Karpas-422 (cell line): ENCODE measurements around the gene SHISA5. TPM values are rescaled to one million over a fixed set of nuclear protein-coding genes. Genes with fewer than 3 reads are reported as not detected.

ENCODE experiments used
- DNase-seq: peaks from one replicate; pipeline ENCODE4 v3.0.0-alpha.2; 2015
- H2AFZ ChIP-seq: fragments of 200-600 bp; sonication (generic); 2 replicates; pipeline ENCODE4 v1.6.1; 2014; ENCODE audit warnings: antibody characterized with exemption, low read length, mixed read lengths
- H3K27ac ChIP-seq: fragments of 200-600 bp; sonication (generic); 2 replicates; pipeline ENCODE4 v1.5.1; 2014; ENCODE audit warnings: mild to moderate bottlenecking, low read length, moderate library complexity
- H3K27me3 ChIP-seq: fragments of 200-600 bp; sonication (generic); 2 replicates; pipeline ENCODE4 v1.6.1; 2014; ENCODE audit warnings: low read length, mixed read lengths
- H3K36me3 ChIP-seq: fragments of 200-600 bp; sonication (generic); 2 replicates; pipeline ENCODE4 v1.6.1; 2014; ENCODE audit warnings: low read length, mixed read lengths; ENCODE audit not compliant: insufficient read depth
- H3K4me1 ChIP-seq: fragments of 200-600 bp; sonication (generic); 2 replicates; pipeline ENCODE4 v1.6.1; 2014; ENCODE audit warnings: mild to moderate bottlenecking, low read length, mixed read lengths
- H3K4me2 ChIP-seq: fragments of 200-600 bp; sonication (generic); 2 replicates; pipeline ENCODE4 v1.6.1; 2014; ENCODE audit warnings: low read length, low read depth, mild to moderate bottlenecking; ENCODE audit not compliant: poor library complexity, severe bottlenecking
- H3K4me3 ChIP-seq: fragments of 200-600 bp; sonication (generic); 2 replicates; pipeline ENCODE4 v1.5.1; 2014; ENCODE audit warnings: mild to moderate bottlenecking, antibody characterized with exemption, low read length, mixed read lengths
- H3K79me2 ChIP-seq: fragments of 200-600 bp; sonication (generic); 2 replicates; pipeline ENCODE4 v1.6.1; 2014; ENCODE audit warnings: mild to moderate bottlenecking, low read length, mixed read lengths
- H3K9ac ChIP-seq: fragments of 200-600 bp; sonication (generic); 2 replicates; pipeline ENCODE4 v1.6.0; 2014; ENCODE audit warnings: low read length
- H3K9me2 ChIP-seq: fragments of 200-600 bp; sonication (generic), shearing (Covaris generic); replicated peaks from 2 replicates; pipeline ENCODE4 v1.6.0; 2014; ENCODE audit warnings: mild to moderate bottlenecking, low read length, moderate library complexity; ENCODE audit not compliant: insufficient read depth
- H3K9me3 ChIP-seq: fragments of 300-700, 200-600 bp; sonication (generic); 2 replicates; pipeline ENCODE4 v1.6.1; 2014; ENCODE audit warnings: low read length, mixed read lengths
- H4K20me1 ChIP-seq: fragments of 200-600 bp; sonication (generic); 2 replicates; pipeline ENCODE4 v1.6.1; 2014; ENCODE audit warnings: mild to moderate bottlenecking, antibody characterized with exemption, low read length, low read depth; ENCODE audit not compliant: insufficient read depth
- total RNA-seq: library from RNA; depleted of rRNA; stranded (reverse); fragments of >200 nt; shearing (Covaris generic); gene quantifications from 2 replicates; pipeline ENCODE4 v1.2.3, GENCODE V29; 2014; ENCODE audit warnings: low replicate concordance

SHISA5 gene
- total RNA-seq, 1 experiment from 2014 or later = 149 TPM

DNA sequence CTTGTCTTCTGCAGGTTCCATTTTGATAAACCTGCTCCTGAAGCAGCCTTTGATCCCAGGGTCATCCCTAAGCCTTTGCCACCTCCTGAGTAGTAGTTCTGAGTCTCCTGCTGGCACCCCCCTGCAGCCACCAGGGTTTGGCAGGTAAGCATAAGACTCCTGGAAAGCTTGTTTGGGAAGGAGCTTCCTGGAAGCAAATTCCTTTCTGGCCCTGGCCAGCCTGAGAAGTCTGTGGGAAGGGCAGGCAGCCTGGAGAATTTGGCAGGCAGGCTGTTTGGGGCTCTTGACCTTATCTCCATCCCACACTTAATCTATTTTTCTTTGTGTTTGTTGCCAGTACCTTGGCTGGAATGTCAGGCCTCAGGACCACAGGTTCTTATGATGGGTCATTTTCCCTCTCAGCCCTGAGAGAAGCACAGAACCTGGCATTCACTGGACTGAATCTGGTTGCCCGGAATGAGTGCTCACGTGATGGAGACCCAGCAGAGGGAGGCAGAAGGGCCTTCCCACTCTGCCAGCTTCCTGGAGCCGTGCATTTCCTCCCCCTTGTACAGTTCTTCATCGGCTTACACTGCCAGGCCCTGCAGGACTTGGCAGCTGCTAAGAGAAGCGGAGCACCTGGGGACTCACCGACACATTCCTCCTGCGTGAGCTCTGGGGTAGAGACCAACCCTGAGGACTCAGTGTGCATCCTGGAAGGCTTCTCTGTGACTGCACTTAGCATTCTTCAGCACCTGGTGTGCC is 44.0 kb downstream of the SHISA5 start:
- no peak overlapping the region for H3K4me3 ChIP-seq
- DNase-seq = no peak
- H3K36me3 ChIP-seq = peaks cover 17% of the 10 kb centered on the region; the same call in 1 of the 2 replicates
- no peaks in the 10 kb centered on the region for H3K9me3 ChIP-seq
- no peaks in the 10 kb centered on the region for H3K79me2 ChIP-seq
- H3K9ac ChIP-seq = no peak overlapping the region
- H3K9me2 ChIP-seq = no peaks in the 10 kb centered on the region
- H3K27me3 ChIP-seq = no peaks in the 10 kb centered on the region
- H3K27ac ChIP-seq = no peak overlapping the region
- H3K4me1 ChIP-seq = no peaks in the 10 kb centered on the region
- H2AFZ ChIP-seq = no peak overlapping the region
- H3K4me2 ChIP-seq = no peak overlapping the region
- no peaks in the 10 kb centered on the region for H4K20me1 ChIP-seq

- H3K79me2 ChIP-seq = no peaks in the 10 kb centered on the region
- H3K9me3 ChIP-seq = no peaks in the 10 kb centered on the region
- H3K27ac ChIP-seq = no peak overlapping the region
- H3K27me3 ChIP-seq = no peaks in the 10 kb centered on the region
- H3K4me3 ChIP-seq = no peak overlapping the region
- H4K20me1 ChIP-seq = no peaks in the 10 kb centered on the region
- no peak overlapping the region for H2AFZ ChIP-seq
- no peaks in the 10 kb centered on the region for H3K4me1 ChIP-seq
- H3K9me2 ChIP-seq = no peaks in the 10 kb centered on the region
- DNase-seq = no peak
- H3K9ac ChIP-seq = no peak overlapping the region
- peaks cover 19% of the 10 kb centered on the region for H3K36me3 ChIP-seq
- no peak overlapping the region for H3K4me2 ChIP-seq
These were observed 44.6 kb downstream of the SHISA5 start for GRCh38 chr3:48459331-48459730.

- no peaks in the 10 kb centered on the region for H3K4me1 ChIP-seq
- H3K9me2 ChIP-seq = no peaks in the 10 kb centered on the region
- no peak for DNase-seq
- H3K79me2 ChIP-seq = no peaks in the 10 kb centered on the region
- H4K20me1 ChIP-seq = no peaks in the 10 kb centered on the region
- H3K36me3 ChIP-seq = peaks cover 27% of the 10 kb centered on the region
- no peaks in the 10 kb centered on the region for H3K9me3 ChIP-seq
- H3K27ac ChIP-seq = no peak overlapping the region
- no peak overlapping the region for H3K4me3 ChIP-seq
- H3K4me2 ChIP-seq = no peak overlapping the region
- H2AFZ ChIP-seq = no peak overlapping the region
- no peaks in the 10 kb centered on the region for H3K27me3 ChIP-seq
- no peak overlapping the region for H3K9ac ChIP-seq
These were observed 47.5 kb downstream of the SHISA5 start for GRCh38 chr3:48456456-48456855.

DNA sequence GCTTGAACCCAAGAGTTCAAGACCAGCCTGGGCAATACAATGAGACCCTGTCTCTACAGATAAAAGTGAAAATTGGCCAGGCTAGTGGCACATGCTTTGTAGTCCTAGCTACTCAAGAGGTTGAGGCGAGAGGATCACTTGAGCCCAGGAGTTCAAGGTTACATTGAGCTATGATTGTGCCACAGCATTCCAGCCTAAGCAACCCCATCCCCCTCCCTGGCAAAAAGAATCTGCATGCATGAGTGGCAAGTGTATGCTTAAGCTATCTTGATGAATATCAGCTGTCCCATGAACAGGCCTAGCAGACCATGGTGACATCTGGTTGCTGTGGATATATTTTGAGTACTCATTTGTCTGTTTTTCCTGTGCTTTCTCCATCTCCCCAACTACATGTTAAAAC is 52.7 kb downstream of the SHISA5 start:
- Histone ChIP-seq H3K9me2 (no peaks in the 10 kb centered on the region), H3K4me2 (no peak overlapping the region), H3K9me3 (no peaks in the 10 kb centered on the region), H3K79me2 (peaks cover 29% of the 10 kb centered on the region), H3K27ac (no peak overlapping the region), H3K27me3 (no peaks in the 10 kb centered on the region), H3K36me3 (peaks cover 20% of the 10 kb centered on the region), H4K20me1 (no peaks in the 10 kb centered on the region), H3K4me1 (peaks cover 17% of the 10 kb centered on the region), H3K4me3 (no peak overlapping the region), H2AFZ (no peak overlapping the region), H3K9ac (no peak overlapping the region)
- no peak for DNase-seq

GRCh38 chr3:48446425-48447193 is 57.4 kb downstream of the SHISA5 start, which contains the start of gene ATRIP:
Gene ATRIP, plus strand, starts transcription at chr3:48446737. Its CDS starts 109 bp downstream, at chr3:48446846.
- peak within 1 kb of the TSS; percentile 91 for H3K4me2 ChIP-seq
- peaks cover 34% of the 10 kb centered on the region for H3K4me1 ChIP-seq
- peak within 1 kb of the TSS; percentile 28; the same call in 1 of the 2 replicates for H3K27ac ChIP-seq
- peak; percentile 96 for DNase-seq
- no peaks in the 10 kb centered on the region for H3K9me2 ChIP-seq
- H3K36me3 ChIP-seq = peaks cover 19% of the 10 kb centered on the region
- peaks cover 42% of the 10 kb centered on the region for H3K79me2 ChIP-seq
- H4K20me1 ChIP-seq = no peaks in the 10 kb centered on the region; the same call in 1 of the 2 replicates
- H3K9ac ChIP-seq = peak within 1 kb of the TSS; percentile 82
- peak within 1 kb of the TSS; percentile 44; the same call in 1 of the 2 replicates for H2AFZ ChIP-seq
- H3K27me3 ChIP-seq = no peaks in the 10 kb centered on the region
- peak within 1 kb of the TSS; percentile 80 for H3K4me3 ChIP-seq
- H3K9me3 ChIP-seq = no peaks in the 10 kb centered on the region

GRCh38 chr3:48446043-48446424 is 57.9 kb downstream of the SHISA5 start:
- 0 out of 2 replicates have a peak overlapping the region, but pooled peaks have one; percentile 44 for H2AFZ ChIP-seq
- H3K4me2 ChIP-seq = peak overlapping the region; percentile 91
- H4K20me1 ChIP-seq = no peaks in the 10 kb centered on the region; the same call in 1 of the 2 replicates
- no peak for DNase-seq
- H3K27me3 ChIP-seq = no peaks in the 10 kb centered on the region
- peaks cover 23% of the 10 kb centered on the region for H3K36me3 ChIP-seq
- H3K27ac ChIP-seq = no peak overlapping the region
- H3K9ac ChIP-seq = peak overlapping the region; percentile 82
- no peaks in the 10 kb centered on the region for H3K9me3 ChIP-seq
- no peaks in the 10 kb centered on the region for H3K9me2 ChIP-seq
- peak overlapping the region; percentile 80 for H3K4me3 ChIP-seq
- peaks cover 39% of the 10 kb centered on the region for H3K4me1 ChIP-seq
- peaks cover 48% of the 10 kb centered on the region for H3K79me2 ChIP-seq

GRCh38 chr3:48445277-48445882 is 58.6 kb downstream of the SHISA5 start:
- H3K4me3 ChIP-seq = peak overlapping the region; percentile 80

DNA sequence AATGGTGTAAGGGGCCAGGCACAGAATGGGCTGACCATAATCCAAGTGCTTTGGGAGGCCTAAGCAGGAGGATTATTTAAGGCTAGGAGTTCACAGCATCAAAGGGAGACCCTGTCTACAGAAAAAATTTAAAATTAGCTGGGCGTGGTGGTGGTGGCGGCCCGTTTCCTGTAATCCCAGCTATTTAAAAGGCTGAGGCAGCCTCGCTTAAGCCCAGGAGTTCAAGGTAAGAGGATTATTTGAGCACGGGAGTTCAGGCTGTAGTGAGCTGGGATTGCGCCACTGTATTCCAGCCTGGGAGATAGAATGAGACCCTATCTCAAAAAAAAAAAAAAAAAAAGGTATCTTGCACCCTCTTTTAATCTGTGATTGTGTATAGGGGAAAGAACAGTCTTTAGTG is 62.0 kb downstream of the SHISA5 start:
- no peaks in the 10 kb centered on the region for H3K9me3 ChIP-seq
- no peak for DNase-seq
- peaks cover 50% of the 10 kb centered on the region for H3K79me2 ChIP-seq
- H3K9me2 ChIP-seq = no peaks in the 10 kb centered on the region
- peaks cover 13% of the 10 kb centered on the region for H3K36me3 ChIP-seq
- H2AFZ ChIP-seq = no peak overlapping the region
- no peaks in the 10 kb centered on the region; the same call in 1 of the 2 replicates for H4K20me1 ChIP-seq
- H3K4me2 ChIP-seq = peak overlapping the region; percentile 91
- H3K9ac ChIP-seq = peak overlapping the region; percentile 97
- no peaks in the 10 kb centered on the region for H3K27me3 ChIP-seq
- peak overlapping the region; percentile 91 for H3K4me3 ChIP-seq
- H3K27ac ChIP-seq = peak overlapping the region; percentile 69; the same call in 1 of the 2 replicates
- peaks cover 44% of the 10 kb centered on the region for H3K4me1 ChIP-seq

More at GRCh38 chr3:48445277-48445882, 58.6 kb downstream of the SHISA5 start:
- no peaks in the 10 kb centered on the region for H3K9me3 ChIP-seq
- H3K9me2 ChIP-seq = no peaks in the 10 kb centered on the region
- H3K4me1 ChIP-seq = peaks cover 39% of the 10 kb centered on the region
- no peaks in the 10 kb centered on the region; the same call in 1 of the 2 replicates for H4K20me1 ChIP-seq
- no peak overlapping the region for H3K27ac ChIP-seq
- H3K27me3 ChIP-seq = no peaks in the 10 kb centered on the region
- peaks cover 23% of the 10 kb centered on the region for H3K36me3 ChIP-seq
- peak overlapping the region; percentile 82 for H3K9ac ChIP-seq
- H3K79me2 ChIP-seq = peaks cover 54% of the 10 kb centered on the region
- DNase-seq = peak; percentile 63
- H3K4me2 ChIP-seq = peak overlapping the region; percentile 91
- no peak overlapping the region for H2AFZ ChIP-seq
